Cardiac fibroblast (primary cell): ENCODE results near the gene CFAP410.

ENCODE experiments used
- DNase-seq, 2 donors: peaks; one replicate each; pipeline versions ENCODE4 v3.0.0 to v3.0.0-alpha.2; 2010; ENCODE audit warnings: low read depth in 2 of 2
- H3K4me3 ChIP-seq, 2 donors: replicated peaks in 1 of 2; 1 replicate in 1 of 2; 2 replicates in 1 of 2; pipeline ENCODE4 v1.5.1; 2011; ENCODE audit warnings: low read depth in 2 of 2, low read length in 2 of 2, mild to moderate bottlenecking in 2 of 2, moderate library complexity in 1 of 2
- CTCF ChIP-seq: IDR thresholded peaks from one replicate; pipeline ENCODE4 v1.5.1; 2011; ENCODE audit warnings: low read depth, mild to moderate bottlenecking, low read length, inconsistent platforms

CFAP410 gene

GRCh38 chr21:44297525-44298290, 41.5 kb downstream of the CFAP410 start:
- H3K4me3 ChIP-seq: no peak overlapping the region
- peak; percentile 88 for DNase-seq
- TF ChIP-seq CTCF: peak; percentile 82

GRCh38 chr21:44296916-44297315, 42.3 kb downstream of the CFAP410 start:
- no peak for TF ChIP-seq CTCF
- DNase-seq: no peak
- H3K4me3 ChIP-seq: no peak overlapping the region

GRCh38 chr21:44296103-44296519, 43.1 kb downstream of the CFAP410 start:
- no peak for DNase-seq
- no peak overlapping the region for H3K4me3 ChIP-seq
- no peak for TF ChIP-seq CTCF

GRCh38 chr21:44295646-44296045, 43.5 kb downstream of the CFAP410 start:
- H3K4me3 ChIP-seq: no peak overlapping the region
- no peak for DNase-seq
- TF ChIP-seq CTCF: no peak

- no peak for TF ChIP-seq CTCF
- DNase-seq: no peak
Observed at GRCh38 chr21:44295163-44295573, 44.0 kb downstream of the CFAP410 start.

GRCh38 chr21:44294391-44295162, 44.6 kb downstream of the CFAP410 start:
- no peak for TF ChIP-seq CTCF

More at GRCh38 chr21:44295163-44295573, 44.0 kb downstream of the CFAP410 start:
- H3K4me3 ChIP-seq: no peak overlapping the region

More at GRCh38 chr21:44294391-44295162, 44.6 kb downstream of the CFAP410 start:
- DNase-seq: peak; percentile 49 to 72
- no peak overlapping the region for H3K4me3 ChIP-seq
